ENCODE results near the gene MTMR2. TPM values are rescaled to one million over a fixed set of nuclear protein-coding genes. Genes with fewer than 3 reads are reported as not detected.
A peak's percentile ranks its signal among the peaks of the same experiment; 100 is the strongest.
"Not testable (repeated sequence)": the region's sequence is repeated elsewhere in the genome, so short reads cannot be mapped to it uniquely, and the experiment has no call there.

The MTMR2 gene
- total and polyA plus RNA-seq, 2 experiments from 2014 or later, result 15.0 to 28.0 TPM

GRCh38 chr11:95886462-95886861 lies 37.4 kb downstream of the MTMR2 start:
- no peak overlapping the region for H3K4me3 ChIP-seq
- H3K9me3 ChIP-seq (ENCODE audit: low read depth), result no peaks in the 10 kb centered on the region
- peaks cover 18% of the 10 kb centered on the region for H3K36me3 ChIP-seq
- H3K4me1 ChIP-seq (ENCODE audit: low read depth), result no peaks in the 10 kb centered on the region
- TF ChIP-seq CTCF (IDR thresholded peaks at IDR 0.05; ENCODE audit: low read depth, low read length), result no peak
- no peak for DNase-seq (ENCODE audit: low read depth in 1 of 2, low spot score in 1 of 2)
- H3K27ac ChIP-seq, result no peak overlapping the region
- no peaks in the 10 kb centered on the region for H3K27me3 ChIP-seq

- H3K4me1 ChIP-seq (ENCODE audit: low read depth), result no peaks in the 10 kb centered on the region
- no peak for TF ChIP-seq CTCF (IDR thresholded peaks at IDR 0.05; ENCODE audit: low read depth, low read length)
- no peaks in the 10 kb centered on the region for H3K9me3 ChIP-seq (ENCODE audit: low read depth)
- H3K27ac ChIP-seq, result no peak overlapping the region
- peaks cover 18% of the 10 kb centered on the region for H3K36me3 ChIP-seq
- no peaks in the 10 kb centered on the region for H3K27me3 ChIP-seq
- DNase-seq (ENCODE audit: low read depth in 1 of 2, low spot score in 1 of 2), result no peak
- H3K4me3 ChIP-seq, result no peak overlapping the region
Observed at GRCh38 chr11:95884802-95885201, 39.1 kb downstream of the MTMR2 start.

- Histone ChIP-seq H3K4me3 (no peak overlapping the region), H3K4me1 (ENCODE audit: low read depth) (no peaks in the 10 kb centered on the region), H3K27ac (no peak overlapping the region), H3K9me3 (ENCODE audit: low read depth) (no peaks in the 10 kb centered on the region), H3K36me3 (peaks cover 18% of the 10 kb centered on the region), H3K27me3 (no peaks in the 10 kb centered on the region)
- DNase-seq (ENCODE audit: low read depth in 1 of 2, low spot score in 1 of 2), result peak in 1 of 2 donors; percentile 54
- no peak for TF ChIP-seq CTCF (IDR thresholded peaks at IDR 0.05; ENCODE audit: low read depth, low read length)
Observed at GRCh38 chr11:95884376-95884775, 39.5 kb downstream of the MTMR2 start.

GRCh38 chr11:95883381-95883780 lies 40.5 kb downstream of the MTMR2 start:
- Histone ChIP-seq H3K4me3 (no peak overlapping the region), H3K4me1 (ENCODE audit: low read depth) (no peaks in the 10 kb centered on the region), H3K27me3 (no peaks in the 10 kb centered on the region), H3K9me3 (ENCODE audit: low read depth) (no peaks in the 10 kb centered on the region), H3K36me3 (peaks cover 18% of the 10 kb centered on the region), H3K27ac (no peak overlapping the region)
- no peak for DNase-seq (ENCODE audit: low read depth in 1 of 2, low spot score in 1 of 2)
- TF ChIP-seq CTCF (IDR thresholded peaks at IDR 0.05; ENCODE audit: low read depth, low read length), result no peak

GRCh38 chr11:95877291-95877690 lies 46.6 kb downstream of the MTMR2 start:
- DNase-seq (ENCODE audit: low read depth in 1 of 2, low spot score in 1 of 2), result peak in 1 of 2 donors; percentile 97
- Histone ChIP-seq H3K9me3 (ENCODE audit: low read depth) (no peaks in the 10 kb centered on the region), H3K4me3 (no peak overlapping the region), H3K36me3 (peaks cover 4% of the 10 kb centered on the region), H3K27me3 (no peaks in the 10 kb centered on the region), H3K27ac (no peak overlapping the region), H3K4me1 (ENCODE audit: low read depth) (no peaks in the 10 kb centered on the region)
- TF ChIP-seq CTCF (IDR thresholded peaks at IDR 0.05; ENCODE audit: low read depth, low read length), result no peak

GRCh38 chr11:95870877-95871276 lies 53.0 kb downstream of the MTMR2 start:
- not testable (repeated sequence) for H3K27me3 ChIP-seq; H3K36me3 ChIP-seq; DNase-seq (ENCODE audit: low read depth in 1 of 2, low spot score in 1 of 2); H3K4me3 ChIP-seq; H3K4me1 ChIP-seq (ENCODE audit: low read depth); H3K27ac ChIP-seq; H3K9me3 ChIP-seq (ENCODE audit: low read depth)
